Gastrocnemius medialis (tissue), 4 donors: ENCODE results near the gene SPATA16.

Experiments
- CTCF ChIP-seq, 5 experiments: fragments of 450-650 bp in 3 of 5; fragments of 200-600 bp in 2 of 5; sonication (generic) in 2 of 5; IDR thresholded peaks in 4 of 5; conservative IDR thresholded peaks in 1 of 5; 1 replicate in 4 of 5; 2 replicates in 1 of 5; pipeline ENCODE4 v1.5.1; 2016 to 2019; ENCODE audit warnings: antibody characterized with exemption in 5 of 5, mild to moderate bottlenecking in 3 of 5, moderate library complexity in 3 of 5
- POLR2A ChIP-seq, 2 donors: fragments of 450-650 bp; IDR thresholded peaks; one replicate each; pipeline ENCODE4 v1.6.1; 2017; ENCODE audit warnings: antibody characterized with exemption in 2 of 2, mild to moderate bottlenecking in 2 of 2, moderate library complexity in 2 of 2

- TF ChIP-seq POLR2A (IDR thresholded peaks at IDR 0.05) (no peak), CTCF (IDR thresholded peaks at IDR 0.05 in 4 of 5, conservative IDR thresholded peaks at IDR 0.05 in 1 of 5) (no peak)
Measured at GRCh38 chr3:172848910-172849309, 292.1 kb downstream of the SPATA16 start.
